ENCODE measurements around the gene PEX16.

The PEX16 gene

DNA sequence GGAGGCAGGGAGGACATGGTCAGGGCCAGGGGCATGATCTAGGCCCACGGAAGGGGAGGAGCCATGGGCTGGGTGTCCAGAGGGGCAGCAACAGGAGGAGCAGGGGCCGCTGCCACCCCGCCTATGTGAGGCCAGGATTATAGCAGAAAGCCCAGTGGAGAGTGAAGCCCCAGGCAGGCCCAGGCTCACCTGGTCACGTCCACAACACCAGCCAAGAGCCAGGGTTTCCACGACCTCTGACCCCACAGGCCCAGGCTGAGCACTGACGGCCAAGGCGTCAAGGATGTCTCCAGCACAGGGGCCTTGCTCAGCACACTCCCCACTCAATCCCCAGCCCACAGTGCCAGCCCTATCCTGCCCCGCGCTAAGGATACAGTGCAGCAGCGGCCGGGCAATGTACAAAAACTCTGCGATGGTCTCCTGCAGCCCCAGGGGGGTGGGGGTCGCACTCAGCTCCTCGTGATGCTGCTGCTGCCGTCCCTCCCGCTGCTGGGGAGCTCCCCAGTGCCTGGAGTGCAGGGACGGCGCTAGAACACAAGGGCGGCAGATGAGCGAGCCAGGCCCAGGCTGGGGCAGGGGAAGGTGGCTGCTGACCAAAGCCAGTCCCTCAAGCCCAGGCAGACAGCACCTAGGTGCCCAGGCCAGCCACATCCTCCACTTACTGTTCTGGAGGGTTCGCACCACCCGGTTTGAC, 3.6 kb downstream of the PEX16 start:
- TF ChIP-seq, protein P1, sequence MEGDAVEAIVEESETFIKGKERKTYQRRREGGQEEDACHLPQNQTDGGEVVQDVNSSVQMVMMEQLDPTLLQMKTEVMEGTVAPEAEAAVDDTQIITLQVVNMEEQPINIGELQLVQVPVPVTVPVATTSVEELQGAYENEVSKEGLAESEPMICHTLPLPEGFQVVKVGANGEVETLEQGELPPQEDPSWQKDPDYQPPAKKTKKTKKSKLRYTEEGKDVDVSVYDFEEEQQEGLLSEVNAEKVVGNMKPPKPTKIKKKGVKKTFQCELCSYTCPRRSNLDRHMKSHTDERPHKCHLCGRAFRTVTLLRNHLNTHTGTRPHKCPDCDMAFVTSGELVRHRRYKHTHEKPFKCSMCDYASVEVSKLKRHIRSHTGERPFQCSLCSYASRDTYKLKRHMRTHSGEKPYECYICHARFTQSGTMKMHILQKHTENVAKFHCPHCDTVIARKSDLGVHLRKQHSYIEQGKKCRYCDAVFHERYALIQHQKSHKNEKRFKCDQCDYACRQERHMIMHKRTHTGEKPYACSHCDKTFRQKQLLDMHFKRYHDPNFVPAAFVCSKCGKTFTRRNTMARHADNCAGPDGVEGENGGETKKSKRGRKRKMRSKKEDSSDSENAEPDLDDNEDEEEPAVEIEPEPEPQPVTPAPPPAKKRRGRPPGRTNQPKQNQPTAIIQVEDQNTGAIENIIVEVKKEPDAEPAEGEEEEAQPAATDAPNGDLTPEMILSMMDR (IDR thresholded peaks at IDR 0.05; ENCODE audit: low read depth, low read length, missing control alignments), result no peak
- Histone ChIP-seq H3K36me3 (replicated peaks) (peaks cover 39% of the 10 kb centered on the region), H3K27ac (no peak overlapping the region), H3K4me3 (ENCODE audit: low read depth, low read length) (no peak overlapping the region), H3K27me3 (replicated peaks) (no peaks in the 10 kb centered on the region)
- in situ Hi-C loops (cut with HindIII; ENCODE audit: low pct_ligation_motif_present, low sequenced_read_pairs), result no loop called here
- no peak for DNase-seq

- Histone ChIP-seq H3K27me3 (replicated peaks) (no peaks in the 10 kb centered on the region), H3K4me3 (ENCODE audit: low read depth, low read length) (no peak overlapping the region), H3K27ac (no peak overlapping the region), H3K36me3 (replicated peaks) (peaks cover 39% of the 10 kb centered on the region)
- no peak for DNase-seq
- in situ Hi-C loops (cut with HindIII; ENCODE audit: low pct_ligation_motif_present, low sequenced_read_pairs), result no loop called here
- TF ChIP-seq, protein P1 (IDR thresholded peaks at IDR 0.05; ENCODE audit: low read depth, low read length, missing control alignments), result no peak
Observed at GRCh38 chr11:45913514-45913913, 4.2 kb downstream of the PEX16 start.

DNA sequence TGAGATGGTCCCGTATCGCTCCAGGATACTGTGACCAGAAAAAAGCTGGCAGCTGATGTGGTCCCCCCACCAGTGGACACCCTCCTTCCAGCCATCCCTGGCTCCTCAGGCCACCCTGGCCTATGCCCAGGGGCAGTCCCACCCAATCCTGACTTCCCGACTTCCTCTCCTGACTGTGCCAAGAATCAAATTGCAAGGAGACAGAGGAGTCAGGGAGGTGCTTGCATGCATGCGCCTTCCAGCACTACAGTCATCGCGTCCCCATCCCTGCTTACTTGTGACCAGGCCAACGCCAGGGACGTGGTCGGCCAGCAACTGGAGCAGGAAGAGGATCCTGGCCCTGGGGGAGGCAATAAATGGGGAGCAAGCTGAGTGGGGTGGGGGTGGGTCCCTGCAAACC, 7.1 kb downstream of the PEX16 start:
- no peak for DNase-seq
- in situ Hi-C loops (cut with HindIII; ENCODE audit: low pct_ligation_motif_present, low sequenced_read_pairs), result no loop called here
- Histone ChIP-seq H3K36me3 (replicated peaks) (peaks cover 39% of the 10 kb centered on the region), H3K27ac (no peak overlapping the region), H3K4me3 (ENCODE audit: low read depth, low read length) (no peak overlapping the region), H3K27me3 (replicated peaks) (no peaks in the 10 kb centered on the region)
- TF ChIP-seq, protein P1 (IDR thresholded peaks at IDR 0.05; ENCODE audit: low read depth, low read length, missing control alignments), result no peak

GRCh38 chr11:45909594-45910475, 7.8 kb downstream of the PEX16 start:
- peaks cover 33% of the 10 kb centered on the region for H3K36me3 ChIP-seq (replicated peaks)

DNA sequence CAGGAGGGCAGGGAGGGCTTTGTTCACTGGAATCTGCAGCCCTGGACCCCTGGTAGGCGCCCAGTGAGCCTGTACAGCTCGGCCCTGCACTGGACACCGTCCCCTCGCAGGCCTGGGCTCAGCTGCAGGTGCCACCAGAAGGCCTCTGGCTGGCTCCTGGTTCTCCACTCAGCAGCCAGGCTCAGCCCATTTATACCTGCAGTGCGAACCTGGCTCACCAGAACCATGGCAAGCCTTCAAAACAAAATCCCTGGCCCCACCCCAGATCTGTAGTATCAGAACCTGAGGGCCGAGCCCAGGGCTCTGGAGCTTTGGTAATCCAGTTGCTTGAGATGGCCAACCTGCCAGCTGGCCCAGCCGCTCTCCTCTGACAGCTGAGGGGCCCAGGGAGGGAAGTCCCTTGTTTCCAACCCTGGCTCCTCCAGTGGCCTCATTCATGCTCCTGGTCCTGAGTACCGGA, 9.7 kb downstream of the PEX16 start:
- H3K4me3 ChIP-seq (ENCODE audit: low read depth, low read length), result no peak overlapping the region
- no peak for DNase-seq
- TF ChIP-seq, protein P1 (IDR thresholded peaks at IDR 0.05; ENCODE audit: low read depth, low read length, missing control alignments), result no peak
- in situ Hi-C loops (cut with HindIII; ENCODE audit: low pct_ligation_motif_present, low sequenced_read_pairs), result no loop called here
- H3K36me3 ChIP-seq (replicated peaks), result peaks cover 19% of the 10 kb centered on the region
- H3K27me3 ChIP-seq (replicated peaks), result no peaks in the 10 kb centered on the region
- H3K27ac ChIP-seq, result no peak overlapping the region

More at GRCh38 chr11:45909594-45910475, 7.8 kb downstream of the PEX16 start:
- Histone ChIP-seq H3K4me3 (ENCODE audit: low read depth, low read length) (no peak overlapping the region), H3K27ac (no peak overlapping the region), H3K27me3 (replicated peaks) (no peaks in the 10 kb centered on the region)
- no peak for DNase-seq
- TF ChIP-seq, protein P1 (IDR thresholded peaks at IDR 0.05; ENCODE audit: low read depth, low read length, missing control alignments), result no peak
- in situ Hi-C loops (cut with HindIII; ENCODE audit: low pct_ligation_motif_present, low sequenced_read_pairs), result no loop called here
